Esophagus mucosa (tissue), 1 donor: ENCODE measurements around the gene C22orf42. TPM values are rescaled to one million over a fixed set of nuclear protein-coding genes. Genes with fewer than 3 reads are reported as not detected.

ENCODE experiments used
- ATAC-seq: fragments of 200-7000 bp; cut with Tn5 transposase; one replicate; pipeline ENCODE4 v1.9.1; 2020
- total RNA-seq: library from RNA; stranded (reverse); gene quantifications from one replicate; pipeline ENCODE4 v1.2.4, GENCODE V29; 2023
- donor health status: DM: yes; HTN: yes; CAD: no.

C22orf42 gene
- total RNA-seq, 1 donor from 2014 or later, result not detected

DNA sequence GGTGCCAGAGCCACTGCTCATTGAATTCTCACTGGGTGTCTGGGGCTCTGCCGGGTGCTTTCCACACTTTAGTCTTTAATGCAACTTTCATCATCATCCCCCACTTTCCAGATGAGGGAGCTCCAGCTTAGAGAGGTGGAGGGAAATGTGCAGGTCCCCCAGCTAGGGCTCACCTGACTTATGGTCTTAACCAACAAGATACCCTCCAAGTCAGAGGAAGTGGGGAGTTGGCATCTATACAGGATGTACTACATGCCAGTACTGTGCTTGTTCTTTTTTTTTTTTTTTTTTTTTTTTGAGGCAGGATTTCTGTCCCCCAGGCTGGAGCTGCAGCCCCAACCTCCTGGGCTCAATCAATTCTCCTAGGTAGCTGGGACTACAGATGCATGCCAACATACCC is 26.3 kb downstream of the C22orf42 start:
- no peak for ATAC-seq

GRCh38 chr22:32132126-32132525 is 27.0 kb downstream of the C22orf42 start:
- no peak for ATAC-seq

DNA sequence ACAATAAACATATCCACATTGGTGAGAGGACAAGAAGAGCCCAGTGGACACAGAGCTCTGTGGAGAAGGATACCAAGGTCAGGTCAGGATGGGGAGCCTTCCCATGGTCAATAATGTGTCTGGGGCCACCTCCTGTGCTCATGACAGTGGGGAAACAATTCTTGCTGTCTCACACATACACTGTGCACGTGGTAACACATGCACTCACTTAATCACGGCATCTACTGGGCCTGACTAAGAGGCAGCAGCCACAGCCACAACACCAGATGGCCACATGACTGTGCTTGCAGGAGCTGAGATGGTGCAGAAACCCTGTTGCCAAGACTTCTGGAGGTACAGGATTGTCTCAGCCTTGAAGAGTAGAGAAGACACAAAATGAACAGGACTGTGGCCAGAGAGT is 28.6 kb downstream of the C22orf42 start:
- peak; percentile 52 for ATAC-seq

GRCh38 chr22:32127904-32128303 is 31.2 kb downstream of the C22orf42 start:
- ATAC-seq, result no peak

GRCh38 chr22:32123657-32124056 is 35.4 kb downstream of the C22orf42 start:
- no peak for ATAC-seq

DNA sequence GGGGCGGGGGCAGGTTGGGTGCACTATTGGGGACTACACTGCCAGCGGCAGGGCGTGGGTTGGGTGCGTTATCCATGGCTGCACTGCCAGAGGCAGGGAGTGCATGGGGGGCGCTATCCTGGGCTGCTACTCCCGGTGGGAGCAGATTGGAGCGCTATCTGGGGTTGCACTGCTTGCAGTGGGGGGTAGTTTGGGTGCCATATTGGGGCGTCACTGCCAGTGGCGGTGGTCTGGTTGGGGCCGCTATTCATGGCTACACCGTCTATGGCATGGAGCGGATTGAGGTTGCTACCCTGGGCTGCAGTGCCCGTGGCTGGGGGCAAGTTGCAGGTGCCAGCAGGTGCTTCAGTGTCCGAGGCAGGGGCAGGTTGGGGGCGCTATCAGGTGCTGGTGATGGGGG is 36.2 kb downstream of the C22orf42 start:
- no peak for ATAC-seq

DNA sequence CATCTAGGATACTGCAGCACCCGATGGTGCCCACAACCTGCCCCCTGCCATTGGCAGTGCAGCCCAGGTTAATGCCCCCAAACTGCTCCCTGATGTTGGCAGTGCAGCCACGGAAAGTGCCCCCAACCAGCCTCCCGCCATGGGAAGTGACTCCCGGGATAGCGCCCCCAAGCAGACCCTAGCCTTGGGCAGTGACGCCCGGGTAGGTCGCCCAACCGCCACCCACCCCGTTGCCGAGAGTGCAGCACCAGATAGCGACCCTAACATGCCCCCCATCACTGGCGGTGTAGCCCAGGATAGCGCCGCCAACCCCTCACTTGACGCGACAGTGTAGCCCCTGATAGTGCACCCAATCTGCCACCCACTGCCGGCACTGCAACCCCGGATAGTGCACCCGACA is 38.5 kb downstream of the C22orf42 start:
- ATAC-seq, result no peak

GRCh38 chr22:32119568-32120235 is 39.4 kb downstream of the C22orf42 start:
- ATAC-seq, result no peak

GRCh38 chr22:32112380-32112779 is 46.7 kb downstream of the C22orf42 start:
- ATAC-seq, result no peak

DNA sequence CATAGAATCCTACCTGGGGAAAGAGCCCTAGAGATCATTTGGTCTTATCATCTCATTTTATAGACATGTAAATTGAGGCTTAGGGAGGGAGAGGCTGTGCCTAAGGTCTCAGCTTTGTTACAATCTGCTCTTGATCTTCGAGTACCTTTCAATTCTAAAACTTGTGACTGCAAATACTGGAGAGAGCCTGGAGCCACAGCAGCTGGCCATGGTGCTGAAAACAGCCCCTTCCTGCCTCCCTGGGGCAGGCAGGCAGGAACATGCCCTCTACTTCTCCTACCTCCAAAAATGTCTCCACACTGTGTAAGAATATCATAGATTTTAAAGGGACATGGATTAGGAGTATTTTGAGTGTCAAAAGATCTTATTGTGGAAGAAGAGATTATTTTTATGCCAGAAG is 52.2 kb downstream of the C22orf42 start:
- ATAC-seq, result no peak

DNA sequence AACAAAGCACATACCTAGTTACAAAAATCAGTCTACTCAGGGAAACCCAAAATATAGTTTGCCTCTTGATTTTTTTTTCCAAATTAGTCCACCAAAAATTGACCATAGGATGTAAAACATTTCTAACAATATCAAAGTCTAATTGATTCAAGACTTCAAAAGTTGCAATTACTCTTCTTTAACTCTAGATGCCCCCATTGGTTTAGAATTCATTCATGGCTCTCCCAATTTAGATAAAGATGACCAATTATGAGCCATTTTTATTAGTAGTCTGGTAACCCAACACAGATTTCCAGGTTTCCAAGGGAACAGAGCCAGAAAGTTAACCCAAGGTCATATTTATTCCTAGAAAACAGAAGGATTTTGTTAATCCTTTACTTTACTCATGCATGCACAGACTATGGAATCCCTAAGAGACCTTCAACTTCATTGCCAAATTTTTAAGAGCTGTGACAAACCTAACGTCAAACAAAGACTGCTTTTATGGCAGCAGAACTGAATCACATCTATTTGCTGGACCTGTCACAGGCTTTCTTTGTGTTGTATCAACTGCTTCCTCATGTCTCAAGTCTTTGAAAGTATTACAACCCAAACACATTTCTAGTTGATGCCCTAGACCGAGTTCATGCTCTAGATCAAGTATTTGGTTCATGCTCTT is 55.3 kb downstream of the C22orf42 start:
- no peak for ATAC-seq

DNA sequence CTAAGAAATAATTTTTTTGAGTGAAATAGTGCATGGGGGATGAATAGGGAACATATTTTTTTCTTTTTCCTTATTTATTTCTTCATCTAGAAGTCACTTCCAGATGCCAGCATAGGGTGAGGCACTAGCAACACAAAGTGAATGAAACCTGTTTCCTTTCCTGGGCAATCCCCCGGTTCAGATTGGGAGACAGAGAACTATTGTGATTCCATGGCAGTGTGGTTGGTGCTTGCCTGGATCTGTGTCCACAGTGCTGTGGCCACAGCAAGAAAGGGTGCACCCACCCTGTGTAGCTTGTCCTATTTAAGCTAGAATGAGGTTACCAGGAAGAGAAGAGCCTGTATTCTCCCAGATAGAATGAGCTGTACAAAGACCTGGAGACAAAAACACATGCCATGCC is 58.4 kb downstream of the C22orf42 start:
- ATAC-seq, result peak; percentile 33

Other genes with a start within 250 kb of the C22orf42 start
- gene YWHAH, start 214.8 kb downstream of the C22orf42 start, total RNA-seq, result 58.3 TPM
- 8.1 TPM for gene SLC5A1, start 116.0 kb downstream of the C22orf42 start, total RNA-seq
- not detected for gene RFPL2, start 45.8 kb upstream of the C22orf42 start, total RNA-seq
- gene SLC5A4, start 96.0 kb upstream of the C22orf42 start, total RNA-seq, result 0.24 TPM
- not detected for gene RFPL3, start 198.6 kb upstream of the C22orf42 start, total RNA-seq